GM20431 (cell line): ENCODE results near the gene EMC9.

ENCODE experiments used
- in situ Hi-C: fragments of 300-500 bp; cut with MseI, MboI; formaldehyde crosslinking; loops from one replicate; pipeline ENCODE4 v1.15.0; 2020; ENCODE audit warnings: low sequenced_read_pairs; ENCODE audit not compliant: unreplicated experiment

The EMC9 gene, protein sequence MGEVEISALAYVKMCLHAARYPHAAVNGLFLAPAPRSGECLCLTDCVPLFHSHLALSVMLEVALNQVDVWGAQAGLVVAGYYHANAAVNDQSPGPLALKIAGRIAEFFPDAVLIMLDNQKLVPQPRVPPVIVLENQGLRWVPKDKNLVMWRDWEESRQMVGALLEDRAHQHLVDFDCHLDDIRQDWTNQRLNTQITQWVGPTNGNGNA

GRCh38 chr14:24141097-24141880 is at the start of gene EMC9:
Gene EMC9, minus strand, starts transcription at chr14:24141591. Its CDS starts 287 bp downstream, at chr14:24141304.
- in situ Hi-C loops: no loop called here

DNA sequence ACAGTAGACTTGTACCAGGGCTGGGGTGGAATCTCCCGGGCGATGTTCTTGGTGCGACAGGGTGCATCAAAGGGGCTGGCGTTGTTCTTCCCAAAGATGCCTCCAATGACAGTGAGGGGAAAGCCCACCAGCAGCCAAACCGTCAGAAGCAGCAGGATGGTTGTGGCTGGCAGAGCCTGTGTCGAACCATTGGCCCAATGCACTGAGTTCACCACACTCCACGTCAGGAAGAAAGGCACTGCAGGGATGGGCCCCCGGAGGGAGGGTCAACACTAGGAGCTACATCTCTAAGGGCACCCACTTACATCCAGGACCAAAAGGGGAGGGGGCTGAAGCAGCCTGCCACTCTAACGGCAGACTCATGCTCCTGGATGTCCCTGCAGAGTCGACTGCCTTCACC is 49.0 kb upstream of the EMC9 start:
- in situ Hi-C loops: no loop called here

DNA sequence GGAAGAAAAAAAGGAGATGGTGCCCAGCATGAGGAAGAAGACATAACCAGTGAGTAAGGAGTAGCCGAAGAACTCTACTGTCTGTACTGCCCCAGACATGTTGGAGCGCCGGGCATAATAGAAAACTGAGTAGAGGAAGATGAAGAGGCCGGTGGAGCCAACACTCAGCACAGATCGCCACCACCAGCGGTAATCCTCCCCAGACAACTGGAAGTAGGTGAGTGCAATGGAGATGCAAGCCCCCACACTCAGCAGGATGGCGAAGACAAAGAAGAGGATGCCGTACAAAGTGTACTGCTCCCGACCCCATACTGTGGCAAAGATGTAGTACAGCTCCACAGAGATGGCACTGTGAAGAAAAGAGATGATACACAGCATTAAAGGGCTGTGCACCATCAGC is 48.1 kb upstream of the EMC9 start:
- in situ Hi-C loops: no loop called here

DNA sequence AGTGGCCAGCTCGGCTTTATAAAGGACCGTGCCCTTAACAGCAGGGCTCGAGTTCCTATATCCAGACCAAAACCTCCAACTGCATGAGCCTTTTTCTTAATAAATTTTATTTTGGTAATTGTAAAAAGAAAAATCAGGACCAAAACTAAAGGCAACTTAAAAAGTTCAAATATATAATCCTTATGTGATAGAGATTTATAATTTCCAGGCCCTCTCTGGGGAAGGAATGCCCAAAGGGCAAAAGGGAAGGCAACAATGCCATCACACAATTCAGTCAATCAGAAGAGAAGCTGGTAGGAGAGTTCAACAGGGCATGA is 47.6 kb upstream of the EMC9 start:
- in situ Hi-C loops: no loop called here

DNA sequence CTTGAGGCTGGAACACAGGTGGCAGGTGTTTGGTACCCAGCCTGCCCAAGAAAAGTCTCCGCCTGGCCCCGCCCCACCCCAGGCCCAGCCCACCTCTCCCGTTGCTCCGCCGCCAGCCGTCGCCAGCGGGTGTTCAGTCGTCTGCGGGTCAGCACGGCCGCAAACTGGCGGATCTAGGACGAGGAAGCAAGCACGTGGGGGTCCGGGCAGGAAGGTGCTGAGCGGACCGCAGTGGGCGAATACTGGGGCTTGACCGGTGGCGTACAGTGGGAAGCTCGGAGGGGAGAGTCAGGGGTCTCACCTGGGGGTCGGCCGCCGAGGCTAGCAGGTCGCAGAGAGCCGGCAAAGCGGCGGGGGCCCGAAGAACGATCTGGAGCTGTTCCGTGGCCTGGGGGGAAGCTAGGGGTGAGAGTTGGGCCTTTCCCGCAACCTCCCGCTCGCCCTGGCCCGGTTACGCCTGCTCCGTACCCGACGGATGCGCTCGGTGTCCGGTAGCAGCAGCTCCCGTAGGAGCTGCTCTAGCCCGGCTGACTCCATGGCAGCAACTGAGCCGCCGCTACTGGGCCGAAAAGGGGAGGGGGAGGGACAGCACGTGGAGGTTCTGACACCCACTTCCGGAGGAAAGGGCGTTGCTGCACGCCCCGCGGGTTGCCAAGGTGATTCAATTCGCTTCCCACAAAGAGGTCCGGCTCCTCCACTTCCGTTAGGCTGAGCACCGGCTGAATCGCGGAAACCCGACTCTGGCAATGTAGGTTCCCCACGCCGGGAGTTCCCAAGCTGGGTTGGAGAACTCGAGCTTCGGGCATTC is 47.1 kb upstream of the EMC9 start, which contains the start of gene IPO4:
Gene IPO4 (minus strand): TSS at position 566 of the 808 bp plus-strand sequence. CDS start 29 bp downstream, at position 537.
- in situ Hi-C loops: no loop called here

DNA sequence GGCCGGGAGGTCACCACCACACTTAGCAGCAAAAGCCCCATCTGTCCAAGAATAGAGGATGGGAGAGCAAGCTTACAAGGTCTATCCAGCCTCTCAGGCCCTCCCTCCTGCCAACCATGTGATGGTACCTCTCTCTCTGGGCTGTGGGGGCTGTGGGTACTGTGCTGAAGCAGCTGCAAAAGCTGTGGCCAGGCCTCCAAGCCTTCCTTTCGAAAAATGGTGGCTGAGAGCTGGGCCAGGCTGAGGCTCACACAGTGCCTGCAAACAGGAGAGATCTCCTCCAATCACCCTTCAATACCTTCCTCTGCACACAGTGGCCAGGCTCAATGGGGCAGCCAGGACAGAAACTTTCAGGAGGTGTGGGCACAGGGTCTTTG is 46.1 kb upstream of the EMC9 start:
- in situ Hi-C loops: no loop called here

- in situ Hi-C loops: no loop called here
Measured at GRCh38 chr14:24186831-24187538, 45.6 kb upstream of the EMC9 start.

GRCh38 chr14:24185741-24186140 is 44.4 kb upstream of the EMC9 start:
- in situ Hi-C loops: no loop called here

DNA sequence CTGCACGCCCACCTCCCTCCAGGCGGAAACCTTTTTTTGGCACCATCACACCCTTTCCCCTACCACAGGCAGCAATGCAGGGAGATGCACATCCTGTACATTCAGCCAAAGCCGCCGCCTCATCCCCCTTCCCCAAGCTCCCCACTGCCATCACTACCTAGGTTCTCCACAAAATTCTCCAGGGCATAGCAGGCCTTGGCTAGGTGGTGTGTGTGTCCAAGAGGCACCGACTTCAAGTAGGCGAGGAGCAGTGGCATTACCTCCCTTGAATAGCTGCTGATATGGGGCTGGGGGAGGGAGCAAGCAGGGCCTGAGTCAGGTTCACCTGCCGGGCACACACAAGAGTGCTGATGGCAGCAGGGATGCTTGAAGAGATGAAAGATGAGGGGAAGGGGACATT is 43.6 kb upstream of the EMC9 start:
- in situ Hi-C loops: no loop called here

DNA sequence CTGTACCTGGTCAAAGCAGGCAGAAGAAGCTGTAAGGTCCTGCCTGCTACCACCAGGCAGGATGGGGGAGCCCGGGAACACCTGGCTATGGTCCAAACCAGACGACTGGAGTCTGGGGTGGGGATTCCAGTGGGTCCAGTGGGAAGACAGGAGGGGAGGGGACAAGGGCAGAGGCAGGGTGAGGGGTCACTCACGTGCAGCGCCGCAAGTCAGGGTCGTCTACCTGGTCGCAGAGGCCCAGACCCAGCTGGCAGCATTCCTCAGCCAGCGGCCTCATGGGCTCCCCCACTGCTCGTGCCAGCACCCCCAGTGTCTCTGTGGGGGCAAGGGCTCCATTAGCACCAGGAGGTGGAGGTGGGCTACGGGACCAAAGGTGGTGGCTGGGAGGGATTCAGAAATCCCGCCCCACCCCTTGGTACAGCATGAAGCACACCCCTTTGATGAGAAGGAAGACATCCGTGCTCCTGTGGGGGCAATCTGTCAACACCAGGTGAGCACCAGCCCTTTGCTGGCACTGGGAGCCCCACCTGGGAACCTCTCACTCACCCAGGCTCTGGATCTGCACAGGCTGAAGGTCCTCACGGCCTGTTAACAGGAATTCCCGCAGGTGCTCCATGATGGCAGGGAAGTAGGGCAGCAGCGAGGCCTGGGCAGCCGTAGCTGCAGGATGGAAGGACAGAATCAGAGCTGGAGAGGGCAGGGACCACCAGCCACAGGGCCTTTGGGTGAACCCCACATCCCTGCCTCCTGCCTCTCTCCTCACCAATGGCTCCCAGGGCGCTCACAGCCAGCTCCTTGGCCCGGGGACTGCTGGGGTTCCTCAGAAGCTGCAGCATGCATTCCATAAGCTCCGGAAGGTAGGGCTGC is 42.9 kb upstream of the EMC9 start:
- in situ Hi-C loops: no loop called here

DNA sequence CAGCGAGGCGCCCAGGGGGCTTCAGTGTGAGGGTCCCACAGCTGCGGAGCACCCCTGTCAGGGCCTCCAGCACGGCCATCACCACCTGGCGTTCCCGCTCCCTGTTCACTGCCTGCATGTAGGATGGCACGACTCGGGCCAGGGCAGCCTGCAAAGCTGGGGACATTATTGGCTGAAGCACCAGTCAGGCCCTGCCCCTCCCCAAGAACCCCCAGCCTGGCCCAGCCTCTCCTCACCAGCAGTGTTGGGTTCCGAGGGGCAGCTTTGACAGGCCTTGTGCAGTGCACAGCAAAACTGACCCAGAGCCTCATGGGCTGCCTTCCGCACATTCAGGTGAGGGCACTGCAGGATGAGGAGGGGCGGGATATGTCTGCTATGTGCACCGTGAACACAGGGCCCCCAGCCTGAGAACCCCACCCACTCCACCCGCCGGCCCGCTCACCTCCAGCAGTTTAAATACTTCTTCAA is 41.7 kb upstream of the EMC9 start:
- in situ Hi-C loops: no loop called here

- in situ Hi-C loops: no loop called here
Measured at GRCh38 chr14:24182110-24182882, 40.9 kb upstream of the EMC9 start.

- in situ Hi-C loops: no loop called here
Measured at GRCh38 chr14:24181371-24182077, 40.1 kb upstream of the EMC9 start.

DNA sequence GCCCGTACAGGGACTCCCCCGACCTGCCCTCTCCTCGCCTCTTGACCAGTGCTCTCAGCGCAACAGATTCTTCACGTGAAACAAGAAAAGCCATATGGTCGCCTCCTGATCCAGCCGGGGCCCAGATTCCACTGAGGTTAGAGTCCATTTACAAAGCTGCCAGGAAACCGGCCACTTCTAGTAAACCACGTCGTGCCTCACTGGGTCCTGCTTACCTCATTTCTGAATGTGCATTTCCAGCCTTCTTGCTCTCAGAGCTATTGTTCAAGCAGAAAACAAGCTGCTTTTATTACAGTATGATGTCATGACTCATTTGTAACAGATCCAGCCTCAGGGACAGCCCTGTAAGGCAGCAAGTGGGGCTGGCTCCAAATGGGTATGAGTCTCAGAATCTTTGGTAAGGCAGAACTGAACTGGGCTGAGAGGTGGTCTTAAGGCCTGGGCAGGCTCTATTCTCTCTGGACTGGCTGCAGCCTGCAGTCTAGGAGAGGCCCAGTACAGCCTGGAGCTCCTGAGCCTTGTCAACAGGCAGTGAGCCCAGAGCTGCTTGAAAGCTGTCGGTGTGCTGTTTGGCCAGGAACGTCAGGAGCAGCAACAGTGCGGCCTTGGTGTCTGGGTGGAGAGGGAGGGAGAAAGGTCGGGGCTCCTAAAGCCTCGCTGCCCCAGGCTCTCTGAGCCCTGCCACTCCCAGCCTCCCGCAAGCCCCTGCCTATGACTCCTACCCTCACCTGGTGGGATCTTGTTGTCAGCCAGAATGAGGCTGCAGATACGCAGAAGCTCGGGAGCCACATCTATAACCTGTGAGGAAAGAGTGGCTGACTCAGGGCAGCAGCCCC is 38.8 kb upstream of the EMC9 start:
- in situ Hi-C loops: no loop called here

DNA sequence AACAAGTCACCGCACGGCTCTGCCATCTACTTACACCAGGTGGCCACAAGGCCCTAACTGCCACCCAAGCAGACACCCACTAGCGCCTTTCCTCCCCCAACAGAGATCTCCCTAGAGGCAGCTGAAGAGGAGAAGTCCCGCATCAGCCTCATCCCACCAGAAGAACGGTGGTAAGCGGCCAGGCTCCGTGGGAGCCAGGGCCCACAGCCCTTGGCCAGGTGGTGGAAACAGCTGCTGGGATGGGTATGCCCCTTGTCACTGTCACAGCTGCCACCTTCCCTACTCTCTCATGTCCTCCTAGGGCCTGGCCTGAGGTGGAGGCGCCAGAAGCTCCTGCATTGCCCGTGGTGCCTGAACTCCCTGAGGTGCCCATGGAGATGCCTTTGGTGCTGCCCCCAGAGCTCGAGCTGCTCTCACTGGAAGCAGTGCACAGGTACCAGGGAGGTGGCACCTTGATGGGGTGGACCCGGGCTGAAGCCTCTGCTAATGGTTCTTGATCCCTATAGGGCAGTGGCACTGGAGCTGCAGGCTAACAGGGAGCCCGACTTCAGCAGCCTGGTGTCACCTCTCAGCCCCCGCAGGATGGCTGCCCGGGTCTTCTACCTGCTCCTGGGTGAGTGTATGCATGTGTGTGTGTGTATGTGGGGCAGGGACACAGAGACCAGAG is 38.0 kb upstream of the EMC9 start:
- in situ Hi-C loops: no loop called here

DNA sequence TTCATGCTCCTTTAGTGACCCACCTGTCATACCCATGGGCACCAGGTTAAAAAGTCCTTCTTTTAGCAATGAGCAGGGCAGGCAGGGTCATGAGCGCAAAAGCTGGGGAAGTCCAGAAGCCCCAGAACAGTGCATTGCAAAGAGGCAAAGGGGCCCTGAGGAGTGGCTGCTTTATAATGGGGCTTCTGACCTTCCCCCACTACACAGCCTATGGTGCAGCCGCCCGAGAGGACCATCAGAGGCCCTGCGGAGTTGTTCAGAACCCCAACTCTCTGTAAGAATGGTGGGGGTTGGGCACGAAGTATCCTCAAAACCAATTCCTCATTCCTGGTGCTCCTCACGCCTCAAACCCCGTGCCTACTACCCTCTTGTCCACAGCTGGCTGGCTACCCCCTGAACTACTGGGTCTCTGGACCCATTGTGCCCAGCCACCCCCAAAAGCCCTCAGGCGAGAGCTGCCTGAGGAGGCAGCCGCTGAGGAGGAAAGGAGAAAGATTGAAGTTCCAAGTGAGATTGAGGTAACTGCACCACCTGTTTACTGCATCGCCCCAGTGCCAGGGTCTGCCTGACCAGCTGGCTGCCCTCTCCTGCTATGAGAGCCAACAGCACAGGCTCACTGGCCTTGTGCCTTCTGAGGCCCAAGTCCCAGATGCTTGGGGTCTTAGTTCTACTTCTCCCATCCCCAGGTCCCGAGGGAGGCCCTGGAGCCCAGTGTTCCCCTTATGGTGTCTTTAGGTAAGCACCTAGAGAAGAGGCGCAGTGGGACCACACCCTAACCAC is 37.2 kb upstream of the EMC9 start:
- in situ Hi-C loops: no loop called here
